ENCODE data around the gene NEAT1.
"Not testable (repeated sequence)": the region's sequence is repeated elsewhere in the genome, so short reads cannot be mapped to it uniquely, and the experiment has no call there.

NEAT1 gene

DNA sequence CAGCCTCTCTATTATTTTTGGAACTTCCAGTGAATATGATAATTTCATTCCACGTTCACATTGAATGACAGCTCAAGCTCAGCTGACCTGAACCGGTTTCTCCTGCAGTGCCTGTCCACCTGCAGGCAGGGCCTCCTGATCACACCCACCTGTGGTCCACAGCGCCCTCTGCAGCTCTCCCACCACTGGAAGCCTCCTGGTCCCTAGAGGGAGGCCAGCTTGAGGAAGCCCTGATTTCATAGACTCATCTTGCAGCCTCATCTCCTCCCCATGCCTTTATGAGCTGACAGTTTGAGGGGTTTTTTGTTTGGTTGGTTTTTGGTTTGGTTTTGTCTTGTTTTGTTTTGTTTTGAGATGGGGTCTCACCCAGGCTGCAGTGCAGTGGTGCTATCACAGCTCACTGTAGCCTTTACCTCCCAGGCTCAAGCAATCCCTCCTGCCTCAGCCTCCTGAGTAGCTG, 46.3 kb downstream of the NEAT1 start:
- H3K9ac ChIP-seq (ENCODE audit: low read depth, low read length, poor library complexity, severe bottlenecking): no peak overlapping the region
- no peaks in the 10 kb centered on the region; the same call in 1 of the 2 replicates for H3K79me2 ChIP-seq (ENCODE audit: insufficient read depth, low read length)
- no peaks in the 10 kb centered on the region for H3K36me3 ChIP-seq (ENCODE audit: insufficient read depth, low read length)
- H3K27me3 ChIP-seq (ENCODE audit: insufficient read depth, low read length, poor library complexity, severe bottlenecking): no peaks in the 10 kb centered on the region
- no peaks in the 10 kb centered on the region for H4K20me1 ChIP-seq (ENCODE audit: insufficient read depth, low read length, poor library complexity, severe bottlenecking)
- no peak overlapping the region for H2AFZ ChIP-seq (ENCODE audit: low read length)
- no peaks in the 10 kb centered on the region for H3F3A ChIP-seq (ENCODE audit: low read depth)
- TF ChIP-seq, protein P1, sequence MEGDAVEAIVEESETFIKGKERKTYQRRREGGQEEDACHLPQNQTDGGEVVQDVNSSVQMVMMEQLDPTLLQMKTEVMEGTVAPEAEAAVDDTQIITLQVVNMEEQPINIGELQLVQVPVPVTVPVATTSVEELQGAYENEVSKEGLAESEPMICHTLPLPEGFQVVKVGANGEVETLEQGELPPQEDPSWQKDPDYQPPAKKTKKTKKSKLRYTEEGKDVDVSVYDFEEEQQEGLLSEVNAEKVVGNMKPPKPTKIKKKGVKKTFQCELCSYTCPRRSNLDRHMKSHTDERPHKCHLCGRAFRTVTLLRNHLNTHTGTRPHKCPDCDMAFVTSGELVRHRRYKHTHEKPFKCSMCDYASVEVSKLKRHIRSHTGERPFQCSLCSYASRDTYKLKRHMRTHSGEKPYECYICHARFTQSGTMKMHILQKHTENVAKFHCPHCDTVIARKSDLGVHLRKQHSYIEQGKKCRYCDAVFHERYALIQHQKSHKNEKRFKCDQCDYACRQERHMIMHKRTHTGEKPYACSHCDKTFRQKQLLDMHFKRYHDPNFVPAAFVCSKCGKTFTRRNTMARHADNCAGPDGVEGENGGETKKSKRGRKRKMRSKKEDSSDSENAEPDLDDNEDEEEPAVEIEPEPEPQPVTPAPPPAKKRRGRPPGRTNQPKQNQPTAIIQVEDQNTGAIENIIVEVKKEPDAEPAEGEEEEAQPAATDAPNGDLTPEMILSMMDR (conservative IDR thresholded peaks at IDR 0.05; ENCODE audit: low read length): peak; percentile 94
- TF ChIP-seq EZH2phosphoT487 (IDR thresholded peaks at IDR 0.05; ENCODE audit: borderline replicate concordance): no peak
- H3K9me2 ChIP-seq (replicated peaks; ENCODE audit: low read depth, low read length): no peaks in the 10 kb centered on the region
- H3K4me2 ChIP-seq (ENCODE audit: low read depth, low read length, poor library complexity, severe bottlenecking): no peak overlapping the region
- no peak overlapping the region for H3K4me3 ChIP-seq (ENCODE audit: low read length, poor library complexity, severe bottlenecking)
- H3K9me3 ChIP-seq (ENCODE audit: insufficient read depth, low read depth, low read length): no peaks in the 10 kb centered on the region
- peaks cover 6% of the 10 kb centered on the region for H3K4me1 ChIP-seq (ENCODE audit: insufficient read depth, low read length, poor library complexity, severe bottlenecking)

DNA sequence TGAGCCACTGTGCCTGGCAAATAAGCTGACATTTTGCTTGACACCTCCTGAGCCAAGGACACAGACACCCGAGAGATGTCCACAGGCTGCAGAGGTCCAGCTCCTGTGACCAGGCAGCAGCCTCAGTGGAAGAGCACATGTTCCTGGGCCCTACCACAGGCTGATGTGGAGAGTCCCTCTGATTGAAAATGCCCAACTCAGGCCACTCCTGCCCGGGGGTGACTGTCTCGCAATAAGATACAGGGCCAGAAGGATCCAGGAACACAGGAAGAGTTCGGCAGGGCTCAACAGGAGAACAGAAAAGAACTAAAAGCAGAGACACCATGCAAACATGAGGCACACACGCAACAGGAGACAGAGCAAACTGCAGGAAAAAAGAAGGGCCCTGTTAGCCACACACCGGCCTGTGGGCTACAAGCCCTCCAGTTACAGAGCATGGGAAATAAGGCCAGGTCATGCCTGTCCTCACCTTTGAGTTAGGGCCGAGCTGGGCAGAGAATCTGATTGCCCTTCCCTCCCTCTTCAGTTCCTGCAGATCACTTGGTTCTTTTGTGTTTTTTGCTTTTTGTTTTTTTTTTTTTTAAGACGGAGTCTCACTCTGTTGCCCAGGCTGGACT, 47.9 kb downstream of the NEAT1 start:
- no peak overlapping the region for H3K4me3 ChIP-seq (ENCODE audit: low read length, poor library complexity, severe bottlenecking)

DNA sequence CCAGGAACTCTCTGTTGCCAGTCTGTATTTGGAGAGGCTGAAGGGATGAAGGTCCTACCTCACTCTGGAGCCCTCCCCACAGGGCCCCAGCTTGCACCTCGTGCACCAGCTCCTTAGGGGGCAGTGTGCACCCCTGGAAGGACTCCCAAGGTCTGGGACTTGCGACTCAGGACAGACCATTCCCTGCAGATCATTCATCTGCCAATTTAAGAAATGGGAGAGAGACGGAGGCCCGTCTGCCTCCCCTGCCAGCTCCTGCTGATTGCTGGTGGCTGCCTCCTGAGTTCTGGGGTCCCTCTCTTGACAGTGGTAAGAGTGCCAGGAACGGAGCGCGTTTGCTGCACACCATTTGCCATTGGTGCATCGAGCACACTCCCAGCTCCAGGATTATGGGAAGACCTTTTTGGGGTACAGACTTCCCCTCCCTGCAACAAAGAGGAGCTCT, 48.9 kb downstream of the NEAT1 start:
- H3K4me3 ChIP-seq (ENCODE audit: low read length, poor library complexity, severe bottlenecking): no peak overlapping the region

More for the DNA sequence above, 47.9 kb downstream of the NEAT1 start:
- Histone ChIP-seq H3F3A (ENCODE audit: low read depth) (no peaks in the 10 kb centered on the region), H3K9ac (ENCODE audit: low read depth, low read length, poor library complexity, severe bottlenecking) (no peak overlapping the region), H3K4me1 (ENCODE audit: insufficient read depth, low read length, poor library complexity, severe bottlenecking) (peaks cover 6% of the 10 kb centered on the region), H3K9me3 (ENCODE audit: insufficient read depth, low read depth, low read length) (no peaks in the 10 kb centered on the region), H3K79me2 (ENCODE audit: insufficient read depth, low read length) (peaks cover 6% of the 10 kb centered on the region; the same call in 1 of the 2 replicates), H3K36me3 (ENCODE audit: insufficient read depth, low read length) (no peaks in the 10 kb centered on the region), H3K27me3 (ENCODE audit: insufficient read depth, low read length, poor library complexity, severe bottlenecking) (no peaks in the 10 kb centered on the region), H4K20me1 (ENCODE audit: insufficient read depth, low read length, poor library complexity, severe bottlenecking) (no peaks in the 10 kb centered on the region), H3K4me2 (ENCODE audit: low read depth, low read length, poor library complexity, severe bottlenecking) (no peak overlapping the region), H3K9me2 (replicated peaks; ENCODE audit: low read depth, low read length) (no peaks in the 10 kb centered on the region), H2AFZ (ENCODE audit: low read length) (no peak overlapping the region)
- no peak for TF ChIP-seq EZH2phosphoT487 (IDR thresholded peaks at IDR 0.05; ENCODE audit: borderline replicate concordance)

DNA sequence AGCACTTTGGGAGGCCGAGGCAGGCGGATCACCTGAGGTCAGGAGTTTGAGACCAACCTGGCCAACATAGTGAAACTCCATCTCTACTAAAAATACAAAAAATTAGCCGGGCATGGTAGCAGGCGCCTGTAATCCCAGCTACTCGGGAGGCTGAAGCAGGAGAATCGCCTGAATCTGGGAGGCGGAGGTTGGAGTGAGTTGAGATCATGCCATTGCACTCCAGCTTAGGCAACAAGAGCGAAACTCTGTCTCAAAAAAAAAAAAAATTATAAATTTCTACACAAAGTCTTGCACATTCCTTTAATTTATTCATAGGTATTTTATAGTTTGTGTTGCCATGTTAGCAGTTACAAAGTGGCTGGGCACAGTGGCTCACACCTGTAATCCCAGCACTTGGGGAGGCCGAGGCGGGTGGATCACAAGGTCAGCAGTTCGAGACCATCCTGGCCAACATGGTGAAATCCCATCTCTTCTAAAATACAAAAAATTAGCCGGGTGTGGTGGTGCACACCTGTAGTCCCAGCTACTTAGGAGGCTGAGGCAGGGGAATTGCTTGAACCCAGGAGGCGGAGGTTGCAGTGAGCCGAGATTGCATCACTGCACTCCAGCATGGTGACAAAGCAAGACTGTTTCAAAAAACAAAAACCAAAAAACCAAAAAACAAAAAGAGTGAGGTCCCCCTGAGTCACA, 50.1 kb downstream of the NEAT1 start:
- H3K4me1 ChIP-seq (ENCODE audit: insufficient read depth, low read length, poor library complexity, severe bottlenecking): peaks cover 14% of the 10 kb centered on the region
- H3K36me3 ChIP-seq (ENCODE audit: insufficient read depth, low read length); H3K9me3 ChIP-seq (ENCODE audit: insufficient read depth, low read depth, low read length); H3K4me3 ChIP-seq (ENCODE audit: low read length, poor library complexity, severe bottlenecking); H3F3A ChIP-seq (ENCODE audit: low read depth); H2AFZ ChIP-seq (ENCODE audit: low read length); H3K4me2 ChIP-seq (ENCODE audit: low read depth, low read length, poor library complexity, severe bottlenecking); H4K20me1 ChIP-seq (ENCODE audit: insufficient read depth, low read length, poor library complexity, severe bottlenecking); H3K9ac ChIP-seq (ENCODE audit: low read depth, low read length, poor library complexity, severe bottlenecking); H3K27me3 ChIP-seq (ENCODE audit: insufficient read depth, low read length, poor library complexity, severe bottlenecking); H3K9me2 ChIP-seq (replicated peaks; ENCODE audit: low read depth, low read length): not testable (repeated sequence)
- peaks cover 25% of the 10 kb centered on the region for H3K79me2 ChIP-seq (ENCODE audit: insufficient read depth, low read length)

More for the DNA sequence above, 48.9 kb downstream of the NEAT1 start:
- Histone ChIP-seq H3K9ac (ENCODE audit: low read depth, low read length, poor library complexity, severe bottlenecking) (peak overlapping the region; percentile 7), H3K27me3 (ENCODE audit: insufficient read depth, low read length, poor library complexity, severe bottlenecking) (no peaks in the 10 kb centered on the region), H3K9me2 (replicated peaks; ENCODE audit: low read depth, low read length) (no peaks in the 10 kb centered on the region), H3F3A (ENCODE audit: low read depth) (no peaks in the 10 kb centered on the region), H4K20me1 (ENCODE audit: insufficient read depth, low read length, poor library complexity, severe bottlenecking) (no peaks in the 10 kb centered on the region), H3K4me1 (ENCODE audit: insufficient read depth, low read length, poor library complexity, severe bottlenecking) (peaks cover 10% of the 10 kb centered on the region), H3K4me2 (ENCODE audit: low read depth, low read length, poor library complexity, severe bottlenecking) (peak overlapping the region; percentile 29), H3K79me2 (ENCODE audit: insufficient read depth, low read length) (peaks cover 15% of the 10 kb centered on the region), H3K36me3 (ENCODE audit: insufficient read depth, low read length) (no peaks in the 10 kb centered on the region), H2AFZ (ENCODE audit: low read length) (no peak overlapping the region), H3K9me3 (ENCODE audit: insufficient read depth, low read depth, low read length) (no peaks in the 10 kb centered on the region)
- no peak for TF ChIP-seq EZH2phosphoT487 (IDR thresholded peaks at IDR 0.05; ENCODE audit: borderline replicate concordance)
- TF ChIP-seq, protein P1 (conservative IDR thresholded peaks at IDR 0.05; ENCODE audit: low read length): peak; percentile 74
